HepG2 (cell line): ENCODE measurements around the gene TXNRD2. TPM values are rescaled to one million over a fixed set of nuclear protein-coding genes. Genes with fewer than 3 reads are reported as not detected.
A peak's percentile ranks its signal among the peaks of the same experiment; 100 is the strongest.

Source experiments
- AHDC1 ChIP-seq: sonication (generic); formaldehyde crosslinking; IDR thresholded peaks from 2 replicates; pipeline ENCODE4 v1.5.1; 2020; ENCODE audit warnings: mild to moderate bottlenecking, missing genetic modification reagents, borderline replicate concordance
- DMTF1 ChIP-seq: sonication (generic); formaldehyde crosslinking; IDR thresholded peaks from 2 replicates; pipeline ENCODE4 v1.4.0; 2020; ENCODE audit warnings: mild to moderate bottlenecking, missing genetic modification reagents
- MAFK ChIP-seq, 2 experiments: IDR thresholded peaks in 1 of 2; conservative IDR thresholded peaks in 1 of 2; 2 replicates each; pipeline ENCODE4 v1.6.1; 2011; ENCODE audit warnings: improper control_type of control experiment in 2 of 2, low read length in 2 of 2
- RARG ChIP-seq: sonication (generic); formaldehyde crosslinking; IDR thresholded peaks from 2 replicates; pipeline ENCODE4 v1.4.0; 2020; ENCODE audit warnings: low read depth, mild to moderate bottlenecking, missing genetic modification reagents
- REST ChIP-seq, 2 experiments: IDR thresholded peaks; 2 replicates each; pipeline ENCODE4 v1.6.1; 2011 to 2012; ENCODE audit warnings: low read length in 2 of 2, borderline replicate concordance in 1 of 2, low read depth in 1 of 2, mild to moderate bottlenecking in 1 of 2, moderate library complexity in 1 of 2
- THAP9 ChIP-seq: sonication (generic); formaldehyde crosslinking; IDR thresholded peaks from 2 replicates; pipeline ENCODE4; 2020; ENCODE audit warnings: missing genetic modification reagents, mild to moderate bottlenecking, borderline replicate concordance
- U2AF1 ChIP-seq: fragments of 200-400 bp; formaldehyde crosslinking; optimal IDR thresholded peaks from 2 replicates; pipeline ENCODE3; 2017; ENCODE audit warnings: mild to moderate bottlenecking, low read depth, low read length
- ZBTB21 ChIP-seq: sonication (generic); formaldehyde crosslinking; IDR thresholded peaks from 2 replicates; pipeline ENCODE4 v1.4.0; 2020; ENCODE audit warnings: missing genetic modification reagents
- ZNF556 ChIP-seq: sonication (generic); formaldehyde crosslinking; IDR thresholded peaks from 2 replicates; pipeline ENCODE4 v1.4.0; 2020; ENCODE audit warnings: mild to moderate bottlenecking, missing genetic modification reagents, borderline replicate concordance
- ZNF775 ChIP-seq: sonication (generic); formaldehyde crosslinking; IDR thresholded peaks from 2 replicates; pipeline ENCODE4 v1.4.0; 2020; ENCODE audit warnings: missing genetic modification reagents, mild to moderate bottlenecking, moderate library complexity, borderline replicate concordance
- ZNF891 ChIP-seq: sonication (generic); formaldehyde crosslinking; IDR thresholded peaks from 2 replicates; pipeline ENCODE4 v1.5.0; 2020; ENCODE audit warnings: mild to moderate bottlenecking, missing genetic modification reagents
- polyA plus RNA-seq, 8 experiments: library from polyadenylated mRNA; depleted of rRNA in 3 of 8; stranded (reverse) in 7 of 8; unstranded in 1 of 8; fragments of >200 nt; fragmentation: Illumina TruSeq in 4 of 8; extraction: Trizol in 4 of 8; gene quantifications; 2 replicates each; pipeline versions ENCODE4 v1.2.1 to v1.2.3, GENCODE V29; 2011 to 2016; ENCODE audit warnings: low read depth in 4 of 8, missing spikeins in 1 of 8, mixed read lengths in 1 of 8; ENCODE audit not compliant: insufficient read depth in 1 of 8
- total RNA-seq, 5 experiments: library from RNA; depleted of rRNA; stranded (reverse); fragments of >200 nt; fragmentation: Illumina TruSeq; extraction: Trizol; gene quantifications; 2 replicates each; pipeline ENCODE4 v1.2.3, GENCODE V29; 2016; ENCODE audit warnings: low read depth in 1 of 5

The TXNRD2 gene
- total and polyA plus RNA-seq, 2 of the 13 experiments (the other 11 are each of a cell fraction or from before 2014, with no cell fraction given), result 17.5 to 18.6 TPM

GRCh38 chr22:19853879-19854777, 87.5 kb downstream of the TXNRD2 start (continued):
- TF ChIP-seq REST (IDR thresholded peaks at IDR 0.05; ENCODE audit: borderline replicate concordance in 1 of 2, low read depth in 1 of 2, low read length in 2 of 2) (no peak; a peak in 1 of 4 replicates), ZBTB21 (0 out of 2 replicates have a peak, but pooled peaks have one; percentile 12), DMTF1 (CRISPR knock-in tag) (0 out of 2 replicates have a peak, but pooled peaks have one; percentile 81), MAFK (conservative IDR thresholded peaks at IDR 0.05 in 1 of 2, IDR thresholded peaks at IDR 0.05 in 1 of 2; ENCODE audit: low read length in 2 of 2) (no peak), AHDC1 (CRISPR knock-in tag) (0 out of 2 replicates have a peak, but pooled peaks have one; percentile 43), THAP9 (CRISPR knock-in tag) (no peak), ZNF775 (CRISPR knock-in tag) (0 out of 2 replicates have a peak, but pooled peaks have one; percentile 74), U2AF1 (peak; percentile 82), RARG (CRISPR knock-in tag) (0 out of 2 replicates have a peak, but pooled peaks have one; percentile 39), ZNF891 (peak; percentile 27; the same call in 1 of the 2 replicates), ZNF556 (CRISPR knock-in tag) (peak; percentile 64; the same call in 1 of the 2 replicates)
